ENCODE measurements around the gene WNK3. TPM values are rescaled to one million over a fixed set of nuclear protein-coding genes. Genes with fewer than 3 reads are reported as not detected.
A peak's percentile ranks its signal among the peaks of the same experiment; 100 is the strongest.

The WNK3 gene
- total RNA-seq, 4 donors from 2014 or later = 0.18 to 0.83 (median 0.53) TPM

DNA sequence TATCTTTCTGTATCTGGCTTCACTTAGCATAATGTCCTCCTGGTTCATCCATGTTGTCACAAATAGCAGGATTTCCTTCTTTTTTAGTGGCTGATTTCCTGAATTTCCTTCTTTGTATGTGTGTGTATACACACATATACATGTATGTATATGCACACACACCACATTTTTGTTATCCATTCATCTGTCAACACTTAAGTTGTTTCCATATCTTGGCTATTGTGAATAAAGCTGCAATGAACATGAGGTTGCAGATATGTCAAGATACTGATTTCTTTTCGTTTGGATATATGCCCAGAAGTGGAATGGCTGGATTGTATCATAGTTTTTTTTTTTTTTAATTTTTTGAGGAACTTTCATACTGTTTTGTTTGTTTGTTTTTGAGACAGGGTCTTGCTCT lies 76.2 kb downstream of the WNK3 start:
- TF ChIP-seq, protein P1, sequence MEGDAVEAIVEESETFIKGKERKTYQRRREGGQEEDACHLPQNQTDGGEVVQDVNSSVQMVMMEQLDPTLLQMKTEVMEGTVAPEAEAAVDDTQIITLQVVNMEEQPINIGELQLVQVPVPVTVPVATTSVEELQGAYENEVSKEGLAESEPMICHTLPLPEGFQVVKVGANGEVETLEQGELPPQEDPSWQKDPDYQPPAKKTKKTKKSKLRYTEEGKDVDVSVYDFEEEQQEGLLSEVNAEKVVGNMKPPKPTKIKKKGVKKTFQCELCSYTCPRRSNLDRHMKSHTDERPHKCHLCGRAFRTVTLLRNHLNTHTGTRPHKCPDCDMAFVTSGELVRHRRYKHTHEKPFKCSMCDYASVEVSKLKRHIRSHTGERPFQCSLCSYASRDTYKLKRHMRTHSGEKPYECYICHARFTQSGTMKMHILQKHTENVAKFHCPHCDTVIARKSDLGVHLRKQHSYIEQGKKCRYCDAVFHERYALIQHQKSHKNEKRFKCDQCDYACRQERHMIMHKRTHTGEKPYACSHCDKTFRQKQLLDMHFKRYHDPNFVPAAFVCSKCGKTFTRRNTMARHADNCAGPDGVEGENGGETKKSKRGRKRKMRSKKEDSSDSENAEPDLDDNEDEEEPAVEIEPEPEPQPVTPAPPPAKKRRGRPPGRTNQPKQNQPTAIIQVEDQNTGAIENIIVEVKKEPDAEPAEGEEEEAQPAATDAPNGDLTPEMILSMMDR (IDR thresholded peaks at IDR 0.05) = no peak
- TF ChIP-seq POLR2A (IDR thresholded peaks at IDR 0.05) = no peak
- no peak for DNase-seq
- no peak overlapping the region for H3K27ac ChIP-seq
- no peaks in the 10 kb centered on the region for H3K27me3 ChIP-seq
- no peaks in the 10 kb centered on the region for H3K4me1 ChIP-seq
- H3K4me3 ChIP-seq = no peak overlapping the region
- H3K9me3 ChIP-seq = no peaks in the 10 kb centered on the region
- no peaks in the 10 kb centered on the region for H3K36me3 ChIP-seq

DNA sequence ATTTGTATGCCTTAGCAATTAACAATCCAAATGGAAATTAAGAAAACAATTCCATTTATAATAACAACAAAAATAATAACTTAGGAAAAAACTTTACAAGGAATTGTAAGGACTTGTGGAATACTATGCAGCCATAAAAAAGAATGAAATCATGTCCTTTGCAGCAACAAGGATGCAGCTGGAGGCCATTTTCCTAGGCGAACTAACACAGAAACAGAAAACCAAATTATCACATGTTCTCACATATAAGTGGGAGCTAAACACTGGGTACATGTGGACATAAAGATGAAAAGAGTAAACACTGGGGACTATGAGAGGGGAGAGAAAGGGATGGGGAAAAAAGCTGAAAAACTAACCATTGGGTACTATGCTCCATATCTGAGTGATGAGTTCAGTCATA lies 77.4 kb downstream of the WNK3 start:
- no peaks in the 10 kb centered on the region for H3K36me3 ChIP-seq
- TF ChIP-seq, protein P1 (IDR thresholded peaks at IDR 0.05) = no peak
- TF ChIP-seq POLR2A (IDR thresholded peaks at IDR 0.05) = no peak
- H3K27me3 ChIP-seq = no peaks in the 10 kb centered on the region
- no peaks in the 10 kb centered on the region for H3K9me3 ChIP-seq
- no peak for DNase-seq
- no peaks in the 10 kb centered on the region for H3K4me1 ChIP-seq
- H3K27ac ChIP-seq = no peak overlapping the region
- H3K4me3 ChIP-seq = no peak overlapping the region

DNA sequence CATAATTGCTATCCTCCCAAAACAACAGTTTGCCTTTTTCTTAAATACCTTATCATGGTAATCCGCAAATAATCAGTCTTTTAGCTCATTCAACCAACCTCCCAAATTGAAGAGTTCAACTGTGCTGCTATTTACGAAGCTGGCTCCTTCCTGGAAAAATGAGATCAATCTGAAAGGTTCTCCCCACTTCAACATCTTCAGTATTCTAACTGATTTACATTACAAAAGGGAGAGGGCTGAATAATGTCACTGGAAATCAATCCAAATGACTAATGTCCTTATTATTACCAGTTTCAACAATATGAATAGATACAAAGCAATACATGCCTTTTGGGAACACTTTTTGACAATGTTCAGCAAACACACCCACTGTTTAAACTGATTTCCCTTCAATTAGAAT lies 86.2 kb downstream of the WNK3 start:
- H3K9me3 ChIP-seq = no peaks in the 10 kb centered on the region
- H3K36me3 ChIP-seq = no peaks in the 10 kb centered on the region
- no peak overlapping the region for H3K4me3 ChIP-seq
- TF ChIP-seq, protein P1 (IDR thresholded peaks at IDR 0.05) = no peak
- TF ChIP-seq POLR2A (IDR thresholded peaks at IDR 0.05) = no peak
- no peak overlapping the region for H3K27ac ChIP-seq
- DNase-seq = no peak
- H3K4me1 ChIP-seq = no peaks in the 10 kb centered on the region
- no peaks in the 10 kb centered on the region for H3K27me3 ChIP-seq

DNA sequence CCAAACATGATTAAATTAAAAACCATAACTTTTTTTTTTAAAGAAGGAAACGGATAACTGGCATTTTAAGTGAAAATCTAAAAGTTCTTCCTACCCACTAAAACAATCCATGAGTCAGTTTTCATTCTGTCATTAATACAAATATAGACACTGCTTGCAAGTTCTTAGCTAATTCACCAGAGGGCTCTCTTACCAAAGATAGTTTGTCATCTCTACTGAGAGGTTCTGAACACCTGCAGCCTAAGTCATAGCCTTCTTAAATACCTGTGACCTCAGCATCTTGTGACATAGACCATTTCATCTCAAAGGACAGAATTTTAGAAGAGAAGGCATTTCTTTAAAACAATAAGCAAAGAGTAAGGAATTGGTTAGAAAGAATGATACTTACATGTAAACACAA lies 109.5 kb downstream of the WNK3 start:
- H3K4me3 ChIP-seq = no peak overlapping the region
- H3K36me3 ChIP-seq = no peaks in the 10 kb centered on the region
- H3K27me3 ChIP-seq = no peaks in the 10 kb centered on the region
- TF ChIP-seq, protein P1 (IDR thresholded peaks at IDR 0.05) = peak in 4 of 6 experiments; percentile 12 to 33 (median 28)
- no peak for TF ChIP-seq POLR2A (IDR thresholded peaks at IDR 0.05)
- no peak overlapping the region for H3K27ac ChIP-seq
- H3K4me1 ChIP-seq = no peaks in the 10 kb centered on the region
- H3K9me3 ChIP-seq = no peaks in the 10 kb centered on the region
- DNase-seq = no peak

DNA sequence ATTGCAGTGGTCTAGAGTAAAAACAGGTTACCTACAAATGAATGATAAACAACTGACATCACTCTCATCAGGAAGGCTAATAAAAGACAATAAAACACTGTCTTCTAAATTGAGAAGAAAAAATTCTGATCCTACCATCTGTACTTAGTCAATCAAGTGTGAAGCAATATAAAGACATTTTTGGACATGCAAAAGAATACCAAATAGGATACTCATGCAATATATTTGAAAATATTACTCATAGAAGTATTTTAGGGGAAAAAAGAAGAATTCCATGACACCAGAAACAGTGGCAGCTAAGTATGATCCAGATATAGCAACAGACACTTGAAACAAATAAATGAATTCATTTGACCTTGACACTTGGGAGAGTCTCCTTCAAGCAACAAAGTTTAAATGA lies 111.0 kb downstream of the WNK3 start:
- no peaks in the 10 kb centered on the region for H3K36me3 ChIP-seq
- no peak overlapping the region for H3K4me3 ChIP-seq
- no peaks in the 10 kb centered on the region for H3K9me3 ChIP-seq
- no peak overlapping the region for H3K27ac ChIP-seq
- H3K27me3 ChIP-seq = no peaks in the 10 kb centered on the region
- no peaks in the 10 kb centered on the region for H3K4me1 ChIP-seq
- no peak for TF ChIP-seq POLR2A (IDR thresholded peaks at IDR 0.05)
- TF ChIP-seq, protein P1 (IDR thresholded peaks at IDR 0.05) = no peak
- DNase-seq = no peak

GRCh38 chrX:54238588-54238987 lies 119.3 kb downstream of the WNK3 start:
- no peaks in the 10 kb centered on the region for H3K4me1 ChIP-seq
- H3K27ac ChIP-seq = no peak overlapping the region
- no peak overlapping the region for H3K4me3 ChIP-seq
- no peaks in the 10 kb centered on the region for H3K36me3 ChIP-seq
- no peaks in the 10 kb centered on the region for H3K9me3 ChIP-seq
- H3K27me3 ChIP-seq = no peaks in the 10 kb centered on the region
- DNase-seq = no peak
- TF ChIP-seq, protein P1 (IDR thresholded peaks at IDR 0.05) = no peak
- TF ChIP-seq POLR2A (IDR thresholded peaks at IDR 0.05) = no peak
